NB4 (cell line): ENCODE measurements around the gene FAM53A.
A peak's percentile ranks its signal among the peaks of the same experiment; 100 is the strongest.

Experiments
- DNase-seq: peaks from one replicate; pipeline ENCODE4 v3.0.0; 2010; ENCODE audit warnings: low read depth
- H3K4me3 ChIP-seq: one replicate; pipeline ENCODE4 v1.5.1; 2011; ENCODE audit warnings: mild to moderate bottlenecking, low read depth, low read length, moderate library complexity
- CTCF ChIP-seq: IDR thresholded peaks from one replicate; pipeline ENCODE4 v1.5.1; 2012; ENCODE audit warnings: low read depth, low read length
- MAX ChIP-seq: IDR thresholded peaks from 2 replicates; pipeline ENCODE4 v1.6.1; 2011; ENCODE audit warnings: low read depth, low read length
- MYC ChIP-seq: IDR thresholded peaks from 2 replicates; pipeline ENCODE4 v1.6.1; 2011; ENCODE audit warnings: low read depth, low read length
- POLR2A ChIP-seq: IDR thresholded peaks from 2 replicates; pipeline ENCODE4 v1.6.1; 2011; ENCODE audit warnings: mild to moderate bottlenecking; ENCODE audit not compliant: insufficient read length; ENCODE audit errors: extremely low read depth

FAM53A gene

DNA sequence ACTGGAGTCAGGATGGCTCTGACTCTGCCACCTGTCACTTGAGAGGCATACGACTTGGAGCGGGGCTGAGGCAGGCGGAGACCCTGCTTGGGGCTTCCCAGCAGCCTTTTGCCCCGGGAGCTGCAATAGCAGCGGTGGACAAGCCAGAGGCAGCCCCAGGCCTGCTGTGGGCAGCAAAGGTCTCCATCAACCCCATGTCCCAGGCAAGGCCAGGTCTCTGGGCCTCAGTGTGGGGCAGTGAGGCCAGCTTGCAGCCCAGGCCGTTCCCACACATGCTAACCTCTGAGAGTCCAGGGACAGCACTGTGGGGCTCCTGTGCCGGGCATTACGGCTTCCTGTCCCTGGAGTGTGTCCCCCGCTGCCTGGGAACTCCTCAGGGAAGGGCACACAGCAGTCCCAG is 53.0 kb downstream of the FAM53A start:
- no peak for DNase-seq
- H3K4me3 ChIP-seq, result no peak overlapping the region
- TF ChIP-seq POLR2A (no peak), MYC (no peak), CTCF (no peak), MAX (no peak)

- TF ChIP-seq POLR2A (no peak), MAX (no peak), CTCF (no peak)
- DNase-seq, result no peak
- H3K4me3 ChIP-seq, result no peak overlapping the region
Observed at GRCh38 chr4:1630266-1630665, 53.8 kb downstream of the FAM53A start.

- no peak for TF ChIP-seq MAX
- TF ChIP-seq MYC, result no peak
- no peak for TF ChIP-seq POLR2A
- no peak overlapping the region for H3K4me3 ChIP-seq
- DNase-seq, result no peak
Observed at GRCh38 chr4:1629699-1630083, 54.4 kb downstream of the FAM53A start.

DNA sequence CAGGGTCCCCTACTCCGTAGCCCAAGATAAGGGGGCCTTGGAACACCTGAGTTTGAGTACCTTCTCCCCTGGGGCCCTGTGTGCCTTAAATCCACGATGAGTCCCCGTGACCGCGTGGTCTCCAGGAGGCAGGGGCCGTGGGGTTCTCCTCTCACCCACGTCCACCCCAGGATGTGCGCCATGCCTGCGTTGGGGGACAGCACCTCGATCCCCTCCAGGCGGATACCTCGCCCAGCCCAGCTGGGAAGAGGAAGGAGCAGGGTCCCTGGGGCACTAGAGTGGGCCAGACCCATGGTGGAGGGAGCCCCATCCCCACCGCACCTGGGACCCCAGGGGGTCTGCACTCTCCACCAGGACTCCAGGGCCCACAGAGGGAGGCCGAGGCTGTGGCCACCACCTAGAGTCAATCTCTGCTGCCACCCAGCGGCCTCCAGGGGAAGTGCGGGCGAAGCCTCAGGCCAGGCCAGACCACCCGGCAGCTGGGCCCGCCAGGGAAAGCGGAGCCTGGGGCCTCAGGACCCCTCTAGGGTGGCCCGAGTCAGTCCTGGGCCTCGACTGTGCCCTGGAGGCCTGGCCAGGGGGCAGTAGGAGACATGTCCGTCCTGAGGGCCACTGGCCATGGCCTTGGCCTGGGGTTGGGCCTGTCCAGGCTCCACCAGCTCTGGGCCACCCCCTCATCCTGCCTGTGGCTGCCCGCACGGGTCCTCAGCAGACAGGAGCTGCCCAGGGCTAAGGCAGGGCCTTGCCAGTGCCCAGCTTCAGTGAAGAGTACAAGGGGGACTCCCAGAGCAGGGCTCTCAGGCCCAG is 55.0 kb downstream of the FAM53A start:
- peak; percentile 67 for DNase-seq
- peak; percentile 98 for TF ChIP-seq CTCF
- TF ChIP-seq MYC, result no peak
- TF ChIP-seq MAX, result no peak
- H3K4me3 ChIP-seq, result no peak overlapping the region

- no peak overlapping the region for H3K4me3 ChIP-seq
- no peak for DNase-seq
- TF ChIP-seq MAX (no peak), MYC (no peak), CTCF (no peak), POLR2A (no peak)
Observed at GRCh38 chr4:1627417-1628313, 56.4 kb downstream of the FAM53A start.

- no peak overlapping the region for H3K4me3 ChIP-seq
- TF ChIP-seq CTCF, result no peak
- no peak for TF ChIP-seq MAX
- no peak for TF ChIP-seq POLR2A
- no peak for TF ChIP-seq MYC
- DNase-seq, result no peak
Observed at GRCh38 chr4:1626941-1627340, 57.2 kb downstream of the FAM53A start.
